Measurements from ENCODE around the gene NREP.

DNA sequence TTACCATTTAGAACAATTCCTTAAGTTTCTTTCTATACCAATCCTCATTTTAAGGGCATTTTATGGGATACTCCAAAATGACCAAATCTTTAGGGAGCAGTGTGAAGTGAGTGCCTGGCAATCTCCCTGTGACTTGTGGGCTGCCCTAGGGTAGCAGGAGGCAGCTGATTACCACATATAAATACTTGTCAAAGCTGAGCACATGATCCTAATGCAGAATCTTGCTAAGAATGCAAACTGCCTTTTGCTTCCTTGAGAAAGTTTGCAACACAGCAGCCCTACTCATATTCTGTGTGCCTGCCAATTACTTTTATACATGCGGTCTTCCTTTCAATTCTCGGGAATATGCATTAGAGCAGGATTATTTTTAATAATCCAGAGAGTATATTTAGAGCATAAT is 18.2 kb upstream of the NREP start:
- no peak for TF ChIP-seq POLR2AphosphoS5 (IDR thresholded peaks at IDR 0.05)
- no peak for TF ChIP-seq CTCF (IDR thresholded peaks at IDR 0.05)
